DMS153 (cell line): ENCODE measurements around the gene NPTX2.

Source experiments
- DNase-seq: peaks from one replicate; lab custom pipeline; 2025; lab: John Stamatoyannopoulos, UW

The NPTX2 gene

DNA sequence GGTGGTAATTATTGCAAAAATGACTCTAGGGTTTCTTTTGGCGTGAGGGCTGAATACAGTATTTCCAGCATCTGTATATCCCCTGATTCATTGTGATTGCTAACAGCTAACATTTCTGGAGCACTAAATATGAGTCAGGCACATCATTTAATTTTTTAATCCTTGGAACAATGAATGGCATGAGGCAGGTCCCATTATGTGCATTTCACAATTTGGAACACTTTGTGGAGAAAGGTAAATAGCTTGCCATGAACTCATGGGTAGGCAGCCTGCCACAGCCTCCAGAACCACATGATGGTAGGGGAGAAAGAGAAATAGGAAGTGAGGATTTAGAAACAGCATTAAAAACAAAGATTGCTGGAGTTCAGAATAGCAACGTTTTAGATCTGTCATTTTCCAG lies 1.7 kb downstream of the NPTX2 start:
- DNase-seq: no peak

DNA sequence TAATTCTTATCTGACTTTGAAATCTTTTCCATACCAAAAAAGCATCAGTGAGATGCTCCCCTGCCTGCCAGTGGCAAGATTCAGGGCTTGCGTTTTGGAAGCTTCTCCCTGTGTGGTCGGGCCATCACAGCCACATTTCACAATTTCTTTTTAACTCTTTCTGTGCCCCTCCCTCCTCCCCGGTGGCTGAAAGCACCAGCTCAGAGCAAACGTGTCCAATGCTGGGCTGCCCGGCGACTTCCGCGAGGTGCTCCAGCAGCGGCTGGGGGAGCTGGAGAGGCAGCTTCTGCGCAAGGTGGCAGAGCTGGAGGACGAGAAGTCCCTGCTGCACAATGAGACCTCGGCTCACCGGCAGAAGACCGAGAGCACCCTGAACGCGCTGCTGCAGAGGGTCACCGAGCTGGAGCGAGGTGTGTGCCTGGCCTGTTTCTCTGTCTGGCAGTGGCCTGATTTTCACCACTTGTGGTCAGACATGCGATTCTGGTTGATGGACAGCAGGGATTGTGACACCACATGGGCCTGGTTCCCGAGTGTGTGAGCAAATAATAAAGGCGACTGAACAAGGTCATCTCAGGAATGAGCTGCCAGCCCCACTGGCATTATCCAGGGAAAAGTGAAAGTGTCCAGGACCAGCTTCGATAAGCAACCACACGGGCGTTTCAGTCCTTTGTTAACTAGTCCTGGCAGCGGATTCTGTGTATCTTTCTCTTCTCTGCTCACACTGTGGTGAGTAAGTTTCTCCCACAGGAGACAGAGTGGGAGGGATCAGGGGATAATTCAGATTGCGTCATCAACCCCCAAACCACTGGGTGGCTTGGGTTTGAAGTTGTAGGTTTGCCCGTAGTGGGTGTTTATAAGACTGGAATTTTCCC lies 2.6 kb downstream of the NPTX2 start:
- DNase-seq: no peak

DNA sequence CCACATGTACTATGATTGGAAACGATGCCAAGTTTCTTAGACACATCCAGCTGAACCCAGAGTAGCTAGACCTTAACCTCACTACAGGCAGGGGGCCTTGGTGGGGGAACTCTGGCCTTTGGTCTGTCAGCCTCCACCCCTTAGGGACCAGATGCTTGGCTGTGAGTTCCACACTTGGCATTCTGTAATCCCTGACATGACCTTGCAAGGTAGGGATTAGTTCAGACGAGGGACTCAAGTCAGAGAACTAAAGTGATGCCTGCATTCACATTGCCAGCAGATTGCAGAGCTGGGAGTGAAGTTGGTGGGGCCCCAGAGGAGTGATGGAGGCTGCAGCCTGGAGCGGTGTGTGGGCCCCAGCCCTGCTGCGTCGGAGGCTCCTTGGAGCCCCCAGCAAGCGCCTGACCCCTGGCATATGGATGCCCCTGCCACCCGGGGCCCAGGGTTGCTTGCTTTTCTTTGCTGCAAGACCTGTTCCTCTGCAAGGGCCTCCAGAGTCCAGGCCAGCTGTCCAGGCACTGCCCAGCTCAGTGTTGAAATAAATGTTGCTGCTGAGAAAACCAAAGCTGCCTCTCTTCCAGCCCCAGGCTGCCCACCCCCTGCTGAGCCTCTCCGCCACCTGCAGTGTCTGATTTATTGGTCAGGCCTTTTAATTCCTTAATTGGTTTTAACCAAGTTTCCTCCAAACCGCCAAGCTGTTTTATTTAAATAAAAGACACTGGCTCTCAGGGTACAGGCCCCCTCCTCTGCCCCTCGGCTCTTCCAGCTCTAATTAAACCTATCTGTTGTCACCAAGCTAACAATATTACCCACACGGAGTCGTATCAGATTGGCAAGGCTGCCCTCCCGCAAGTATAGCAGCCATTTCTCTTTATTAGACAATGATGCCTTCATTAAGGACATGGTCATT lies 4.7 kb downstream of the NPTX2 start:
- DNase-seq: no peak

DNA sequence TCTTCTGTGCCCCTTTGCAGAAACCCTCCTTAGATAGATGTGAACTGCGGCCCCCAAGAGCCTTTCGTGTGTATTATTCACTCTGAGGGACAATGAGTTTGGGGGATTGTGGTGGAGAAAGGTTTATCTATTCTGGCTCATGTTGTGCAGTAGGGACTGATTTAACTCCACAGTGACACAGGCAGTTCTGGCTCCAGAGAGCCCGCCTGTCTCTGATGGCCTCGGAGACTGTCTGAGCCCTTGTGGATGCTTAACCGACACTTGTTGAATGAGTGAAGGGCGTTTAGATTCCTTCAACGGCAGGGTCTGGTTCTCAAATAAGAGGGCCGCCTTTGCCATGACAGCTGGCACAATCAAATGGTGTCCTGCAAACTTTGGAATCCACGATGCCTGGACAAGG lies 5.8 kb downstream of the NPTX2 start:
- DNase-seq: no peak

DNA sequence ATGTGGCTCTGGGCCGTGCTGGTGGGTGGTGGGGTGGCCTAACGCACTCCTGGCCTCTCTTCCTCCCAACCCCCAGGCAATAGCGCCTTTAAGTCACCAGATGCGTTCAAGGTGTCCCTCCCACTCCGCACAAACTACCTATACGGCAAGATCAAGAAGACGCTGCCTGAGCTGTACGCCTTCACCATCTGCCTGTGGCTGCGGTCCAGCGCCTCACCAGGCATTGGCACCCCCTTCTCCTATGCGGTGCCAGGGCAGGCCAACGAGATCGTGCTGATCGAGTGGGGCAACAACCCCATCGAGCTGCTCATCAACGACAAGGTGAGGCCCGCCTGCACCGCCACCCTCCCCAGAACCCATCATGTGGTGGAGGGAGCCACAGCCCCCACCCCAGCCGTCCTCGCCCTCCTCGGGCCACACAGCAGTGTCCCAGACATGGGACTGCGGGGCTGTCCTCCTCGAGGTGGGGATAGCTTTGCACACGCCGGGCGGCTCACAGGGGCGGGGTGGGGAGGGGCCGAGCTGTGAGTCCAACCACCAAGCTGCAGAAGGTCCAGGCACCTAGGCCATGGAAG lies 7.8 kb downstream of the NPTX2 start:
- no peak for DNase-seq

DNA sequence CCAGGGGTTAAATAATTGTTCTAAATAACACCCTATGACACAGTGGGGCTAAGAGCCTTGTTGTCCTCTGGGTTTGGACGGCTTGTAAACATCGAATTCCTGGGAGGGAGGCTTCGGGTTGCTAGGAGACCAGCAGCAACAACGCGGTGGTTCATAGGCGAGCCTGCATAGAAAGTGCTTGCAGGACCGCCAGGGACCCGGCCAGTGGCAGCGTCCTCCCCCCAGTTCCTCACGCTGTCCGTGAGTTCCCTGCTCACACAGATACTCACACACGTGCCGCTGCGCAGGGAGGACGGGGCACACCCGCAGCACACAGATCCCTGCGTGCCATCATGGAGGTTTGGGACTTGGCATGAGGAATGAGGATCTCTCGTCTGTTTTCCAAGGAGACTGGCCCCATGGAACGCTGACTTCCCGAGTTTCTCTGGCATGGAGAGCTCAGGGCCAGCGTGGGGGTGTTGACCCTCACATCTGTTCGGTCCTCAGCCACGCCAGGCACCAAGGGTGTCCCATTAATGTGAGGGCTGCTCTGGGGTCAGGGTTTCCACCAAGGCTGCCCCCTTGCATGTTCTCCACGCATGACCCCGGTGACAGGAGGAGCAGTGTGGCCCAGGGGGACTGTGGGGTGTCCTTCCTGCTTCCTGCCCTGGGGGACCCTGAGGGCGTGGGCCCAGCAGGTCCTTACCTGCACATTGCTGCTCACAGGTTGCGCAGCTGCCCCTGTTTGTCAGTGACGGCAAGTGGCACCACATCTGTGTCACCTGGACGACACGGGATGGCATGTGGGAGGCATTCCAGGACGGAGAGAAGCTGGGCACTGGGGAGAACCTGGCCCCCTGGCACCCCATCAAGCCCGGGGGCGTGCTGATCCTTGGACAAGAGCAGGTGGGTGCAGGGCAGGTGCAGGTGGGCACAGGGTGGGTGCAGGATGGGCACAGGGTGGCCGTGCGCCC lies 9.7 kb downstream of the NPTX2 start:
- DNase-seq: no peak

DNA sequence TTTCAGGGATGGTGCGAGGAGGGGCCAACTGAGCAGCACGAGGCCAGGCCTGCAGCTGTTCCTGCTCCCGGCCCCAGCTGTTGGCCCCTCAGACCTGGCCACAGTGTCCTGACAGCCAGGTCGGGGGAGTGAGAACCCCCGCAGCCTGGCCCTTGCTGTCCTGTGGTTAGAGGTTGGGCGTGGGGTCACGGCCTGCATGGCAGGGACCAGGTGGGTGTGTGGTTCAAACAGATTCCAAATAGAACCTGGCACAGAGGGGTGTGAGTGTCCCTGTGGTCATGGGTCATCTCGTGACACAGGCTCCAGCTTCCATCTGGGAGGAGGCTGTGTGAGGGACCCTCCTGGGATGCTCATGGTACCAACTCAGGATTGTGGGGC lies 10.3 kb downstream of the NPTX2 start:
- DNase-seq: no peak

DNA sequence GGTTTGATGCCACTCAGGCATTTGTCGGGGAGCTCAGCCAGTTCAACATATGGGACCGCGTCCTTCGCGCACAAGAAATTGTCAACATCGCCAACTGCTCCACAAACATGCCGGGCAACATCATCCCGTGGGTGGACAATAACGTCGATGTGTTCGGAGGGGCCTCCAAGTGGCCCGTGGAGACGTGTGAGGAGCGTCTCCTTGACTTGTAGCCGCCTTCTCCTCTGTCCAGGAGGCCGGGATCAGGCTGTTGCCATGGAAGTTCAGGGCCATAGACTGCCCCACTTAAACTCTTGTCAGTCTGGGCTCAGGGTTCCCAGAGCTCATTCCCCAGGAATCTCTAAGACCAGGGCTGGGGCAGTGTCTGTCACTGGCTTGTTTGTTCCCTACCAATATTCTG lies 11.3 kb downstream of the NPTX2 start:
- no peak for DNase-seq

DNA sequence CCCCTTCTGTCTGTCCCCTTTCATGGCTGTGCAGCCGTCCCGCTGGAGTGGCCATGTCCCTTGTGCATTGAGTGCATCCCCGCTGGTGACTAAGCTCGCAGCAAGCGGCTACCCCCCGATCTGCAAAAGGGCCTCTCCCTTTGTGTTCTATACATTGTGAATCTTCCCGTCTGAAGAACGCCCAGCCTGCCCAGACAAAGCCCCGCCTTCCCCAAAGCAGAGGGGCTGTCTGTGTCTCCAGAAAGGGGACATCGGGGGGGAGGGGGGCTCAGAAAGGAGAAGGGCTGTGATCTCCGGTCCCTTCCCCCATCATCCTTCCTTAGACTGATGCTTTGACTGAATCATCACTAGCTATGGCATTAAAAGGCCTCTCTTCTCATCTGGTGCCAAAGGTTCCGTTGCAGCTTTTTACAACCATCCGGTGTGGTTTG lies 11.9 kb downstream of the NPTX2 start:
- no peak for DNase-seq

DNA sequence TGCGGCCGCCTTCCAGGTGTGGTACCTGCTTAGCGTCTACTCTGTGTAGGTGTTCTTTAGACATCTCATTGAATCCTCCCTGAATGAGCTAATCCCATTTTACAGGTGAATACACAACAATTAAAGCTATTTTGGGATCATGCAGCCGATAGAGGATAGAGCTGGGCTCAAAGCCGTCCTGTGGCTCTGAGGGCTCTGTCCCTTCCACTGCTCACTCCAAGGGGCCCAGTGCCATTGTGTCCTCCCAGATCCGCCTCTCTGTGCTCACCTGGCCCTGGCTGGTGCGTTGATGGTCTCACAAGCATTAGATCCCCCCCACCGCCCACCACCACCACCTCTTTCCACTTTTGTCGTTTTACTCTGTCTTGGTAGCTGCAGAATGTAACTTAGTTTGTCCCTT lies 13.1 kb downstream of the NPTX2 start:
- no peak for DNase-seq

DNA sequence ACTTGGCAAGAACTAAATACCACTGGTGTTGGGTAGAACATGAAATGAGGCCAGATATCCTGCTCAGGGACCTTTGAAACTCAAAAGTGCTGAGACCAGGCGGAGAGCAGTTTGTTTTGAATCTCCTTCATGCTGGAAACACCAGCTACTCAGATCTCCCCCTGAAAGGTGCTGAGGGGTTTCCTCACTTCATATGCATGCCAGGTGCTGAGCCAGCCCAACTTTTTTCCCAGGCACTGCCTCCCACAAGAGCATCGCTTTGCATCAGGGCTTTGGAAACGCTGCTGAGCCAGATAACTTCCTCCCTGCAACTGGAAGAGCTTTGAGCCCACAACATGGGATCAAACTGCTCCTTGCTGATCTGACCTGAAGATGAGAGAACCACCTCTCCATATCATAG lies 13.7 kb downstream of the NPTX2 start:
- no peak for DNase-seq

DNA sequence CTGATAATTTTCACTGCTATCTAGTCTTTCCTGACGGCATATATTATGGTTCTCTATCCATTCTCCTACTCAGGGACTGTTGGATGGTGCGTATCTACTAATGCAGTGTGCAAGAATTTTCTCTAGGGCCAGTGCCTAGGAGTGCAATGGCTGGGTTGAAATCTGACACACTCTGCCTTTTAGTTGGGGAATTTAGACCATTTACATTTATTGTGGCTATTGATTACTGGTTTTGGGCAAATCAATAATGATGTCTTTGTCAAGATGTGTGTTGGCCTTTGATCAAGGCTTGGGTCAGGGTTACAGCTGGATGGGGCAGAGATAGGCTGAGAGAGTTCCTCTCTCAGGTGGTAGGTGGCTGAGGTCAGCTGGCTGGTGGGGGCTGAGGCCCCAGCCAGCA lies 21.8 kb downstream of the NPTX2 start:
- DNase-seq: no peak

DNA sequence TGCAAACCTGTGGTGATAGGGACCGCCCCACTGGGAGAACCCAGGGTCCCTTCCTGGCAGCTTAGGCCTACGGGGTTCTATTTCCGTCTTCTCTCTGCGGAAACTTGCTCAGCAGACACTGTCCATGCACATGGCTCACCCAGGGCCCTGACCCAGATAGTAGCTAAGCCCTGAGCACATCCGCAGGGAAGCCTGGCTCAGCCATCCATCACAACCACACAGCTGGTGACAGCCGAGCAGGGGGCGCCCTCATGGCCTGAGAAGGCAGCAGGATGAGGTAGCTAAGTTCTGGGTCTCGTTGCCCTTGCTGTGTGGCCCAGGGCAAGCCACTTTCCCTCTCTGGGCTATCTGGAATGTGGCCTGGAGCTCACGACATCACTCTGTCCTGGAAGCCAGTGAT lies 23.3 kb downstream of the NPTX2 start:
- no peak for DNase-seq

DNA sequence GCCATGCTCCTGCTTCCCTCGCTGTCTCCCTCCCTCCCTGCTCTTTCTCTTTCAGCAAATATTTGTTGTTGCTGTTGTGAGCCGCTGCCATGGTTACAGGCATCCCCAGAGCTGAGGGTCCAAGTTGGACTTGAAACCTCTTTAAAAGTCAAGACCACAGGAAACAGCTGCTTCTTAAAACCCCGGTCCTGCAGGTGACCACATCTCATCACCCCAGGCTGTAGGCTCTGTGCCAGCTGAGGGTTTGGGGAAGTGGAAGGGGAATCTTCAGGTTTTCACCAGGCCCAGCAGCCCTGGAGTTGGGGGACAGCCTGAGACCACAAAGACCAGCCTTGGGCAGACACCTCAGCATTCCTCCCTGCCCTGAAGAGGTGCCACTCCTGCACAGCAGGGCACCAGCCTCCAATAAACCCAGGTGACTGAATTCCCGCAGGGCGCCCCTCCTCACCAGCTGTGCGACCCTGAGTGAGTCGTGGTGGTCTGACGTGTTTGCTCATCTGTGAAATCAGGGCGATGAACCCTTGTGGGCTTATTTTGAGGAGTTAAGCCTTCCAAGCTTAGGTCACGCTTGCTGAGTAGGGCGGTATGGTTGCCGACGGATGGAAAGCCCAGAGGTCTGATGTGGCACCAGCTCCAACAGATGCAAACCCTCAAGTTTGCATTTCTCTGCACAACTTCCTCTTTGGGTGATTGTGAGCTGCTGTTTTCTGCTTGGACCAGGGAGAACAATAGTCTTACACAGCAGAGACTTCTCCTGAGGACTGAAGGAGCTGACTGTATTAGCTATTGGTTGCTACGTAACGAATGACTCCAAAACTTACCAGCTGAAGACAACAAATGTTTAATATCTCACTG lies 24.8 kb downstream of the NPTX2 start:
- no peak for DNase-seq

DNA sequence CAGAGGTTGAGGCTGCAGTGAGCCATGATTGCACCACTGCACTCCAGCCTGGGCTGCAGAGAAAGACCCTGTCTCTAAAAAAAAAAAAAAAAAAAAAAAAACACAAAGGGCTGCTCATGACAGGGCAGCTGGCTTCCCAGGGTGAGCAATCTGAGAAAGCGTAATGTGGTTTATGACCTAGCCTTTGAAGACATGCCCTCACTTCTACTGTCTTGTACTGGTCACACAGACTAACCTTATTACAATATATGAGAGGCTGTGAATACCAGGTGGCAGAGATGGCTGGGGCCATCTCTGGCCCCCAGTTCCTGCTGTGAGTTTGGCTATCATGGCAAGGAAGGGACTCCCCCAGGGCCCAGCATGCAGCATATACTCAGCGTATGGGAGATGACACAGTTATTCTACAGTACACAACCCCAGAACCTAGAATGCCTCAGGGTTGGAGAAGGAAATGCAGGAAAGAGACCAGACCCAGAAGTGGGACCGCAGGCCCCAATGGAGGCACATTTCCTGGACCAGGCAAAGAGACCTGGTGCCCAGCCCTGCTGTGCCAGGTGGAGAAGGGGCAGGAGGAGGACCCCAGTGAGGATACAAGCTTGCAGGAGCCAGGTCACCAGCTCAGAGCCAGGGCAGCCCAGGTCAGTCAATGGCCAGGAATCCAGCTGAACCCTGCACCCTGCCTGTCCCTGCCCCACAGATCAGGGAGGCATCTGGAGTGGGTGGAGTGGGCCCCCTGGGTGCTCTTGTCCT lies 26.3 kb downstream of the NPTX2 start:
- no peak for DNase-seq

DNA sequence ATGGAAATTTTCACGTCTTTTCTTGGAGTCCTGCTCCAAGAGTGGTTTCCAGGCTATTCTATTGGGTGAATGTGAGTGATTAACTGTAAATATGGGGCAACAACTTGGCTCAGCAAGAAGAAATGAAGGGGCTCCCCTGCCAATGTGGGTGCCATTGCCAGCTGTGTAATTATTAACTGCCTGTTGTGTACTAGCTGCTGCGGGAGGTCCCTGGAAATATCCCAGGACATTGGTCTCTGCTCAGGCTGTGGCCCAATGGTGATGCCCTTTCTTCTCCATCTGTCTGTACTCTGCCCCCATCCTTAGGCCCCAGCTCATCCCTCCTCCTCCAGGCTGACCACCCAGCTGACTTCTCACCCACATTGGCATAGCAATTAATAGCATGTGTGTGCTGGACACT lies 29.4 kb downstream of the NPTX2 start:
- no peak for DNase-seq

DNA sequence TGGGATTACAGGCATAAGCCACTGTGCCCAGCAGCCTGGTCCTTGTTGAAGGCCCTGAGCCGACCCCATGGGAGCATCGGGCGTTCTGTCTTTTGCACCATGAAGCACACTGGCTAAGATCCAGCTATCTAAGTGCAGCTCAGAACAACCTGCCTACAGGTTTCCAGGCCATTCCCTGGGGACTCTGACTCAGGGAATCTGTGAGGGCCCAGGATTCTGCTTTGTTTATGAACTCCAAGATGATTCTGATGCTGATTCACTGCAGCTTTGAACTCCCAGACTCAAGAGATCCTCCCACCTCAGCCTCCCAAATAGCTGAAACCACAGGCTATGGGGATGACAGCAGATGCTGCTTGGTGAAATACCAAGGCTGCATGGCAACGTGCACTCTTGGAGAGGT lies 30.2 kb downstream of the NPTX2 start:
- no peak for DNase-seq

DNA sequence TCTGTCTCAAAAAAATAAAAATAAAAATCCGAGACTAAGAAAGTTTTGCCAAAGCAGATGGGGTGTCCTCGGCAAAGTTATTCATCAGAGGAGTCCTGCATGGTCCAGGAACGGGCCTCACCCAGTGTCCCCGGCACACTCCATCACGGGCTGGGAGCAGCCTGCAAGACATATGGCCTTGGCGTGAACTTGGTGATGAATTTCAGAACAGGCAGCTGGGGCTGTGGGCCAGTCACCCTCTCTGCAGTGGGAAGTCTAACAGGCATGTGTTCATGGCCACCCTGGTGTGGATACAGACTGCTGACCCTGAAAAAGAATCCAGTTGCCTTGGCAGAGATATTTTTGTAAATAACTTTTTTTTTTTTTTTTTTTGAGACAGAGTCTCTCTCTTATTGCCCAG lies 34.7 kb downstream of the NPTX2 start:
- DNase-seq: no peak

DNA sequence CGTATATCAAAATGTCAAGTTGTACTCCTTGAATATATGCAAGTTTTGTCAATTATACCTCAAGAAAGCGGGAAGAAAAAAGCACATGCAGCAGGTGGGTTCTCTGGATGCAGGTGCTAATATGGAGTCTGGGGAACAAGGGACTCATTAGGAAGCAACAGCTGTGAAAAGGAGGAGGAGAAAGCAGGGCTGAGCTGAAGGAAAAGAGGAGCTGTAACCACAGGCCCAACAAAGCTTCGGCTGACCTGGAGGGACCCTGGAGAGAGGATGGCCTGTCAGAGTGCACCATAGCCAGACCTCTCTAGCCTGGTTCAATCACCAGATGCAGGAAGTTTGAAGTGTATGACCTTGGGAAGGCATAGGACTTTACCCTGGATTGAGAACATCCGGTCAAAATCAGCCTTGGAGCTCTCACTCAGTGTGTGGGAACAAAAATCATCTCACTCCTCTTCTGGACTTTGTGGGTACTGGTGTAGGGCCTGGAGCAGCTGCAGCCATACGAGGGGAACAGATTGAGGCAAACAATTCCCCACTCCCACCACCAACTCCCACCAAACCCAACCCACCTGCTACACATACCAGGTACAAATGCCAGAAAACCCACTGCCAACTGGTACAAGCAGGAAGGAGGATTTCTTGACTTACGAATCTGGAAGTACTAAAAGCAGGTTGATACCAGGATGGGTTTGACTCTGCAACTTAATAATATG lies 36.7 kb downstream of the NPTX2 start:
- no peak for DNase-seq
